Activated CD8-positive, alpha-beta memory T cell treated with anti-CD3 and anti-CD28 coated beads, Interleukin-2, amount 50 U/mL, for 48 hours (primary cell): Measurements from ENCODE around the gene BEGAIN.

Experiments
- DNase-seq: peaks from one replicate; pipeline ENCODE4 v3.0.0-alpha.2; 2020

Gene BEGAIN

GRCh38 chr14:100587086-100587762, at the start of gene BEGAIN:
BEGAIN (minus strand) TSS chr14:100587417; CDS start chr14:100587290, 127 bp downstream.
- no peak for DNase-seq

- DNase-seq, result no peak
Observed at GRCh38 chr14:100636559-100636958, 49.3 kb upstream of the BEGAIN start.

DNA sequence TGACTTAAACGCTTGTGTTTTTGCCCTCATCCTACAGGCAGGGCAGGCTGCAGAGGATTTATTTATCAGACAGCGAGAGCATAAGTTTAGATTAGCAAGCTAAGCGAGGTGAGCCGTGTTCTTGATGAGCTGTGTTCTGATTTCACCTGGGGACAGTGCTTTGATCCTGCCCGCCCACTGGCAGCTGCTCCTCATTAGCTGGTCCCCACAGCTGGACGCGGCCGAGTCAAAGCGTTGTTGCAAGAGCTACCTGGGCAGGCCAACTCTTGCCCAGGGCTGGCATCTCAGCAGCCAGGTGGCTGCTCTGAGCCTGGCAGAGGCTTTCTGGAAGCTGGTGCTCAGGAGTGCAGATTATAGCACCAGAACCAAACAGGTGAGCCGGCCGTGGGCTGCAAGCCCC, 46.8 kb upstream of the BEGAIN start:
- DNase-seq, result no peak

DNA sequence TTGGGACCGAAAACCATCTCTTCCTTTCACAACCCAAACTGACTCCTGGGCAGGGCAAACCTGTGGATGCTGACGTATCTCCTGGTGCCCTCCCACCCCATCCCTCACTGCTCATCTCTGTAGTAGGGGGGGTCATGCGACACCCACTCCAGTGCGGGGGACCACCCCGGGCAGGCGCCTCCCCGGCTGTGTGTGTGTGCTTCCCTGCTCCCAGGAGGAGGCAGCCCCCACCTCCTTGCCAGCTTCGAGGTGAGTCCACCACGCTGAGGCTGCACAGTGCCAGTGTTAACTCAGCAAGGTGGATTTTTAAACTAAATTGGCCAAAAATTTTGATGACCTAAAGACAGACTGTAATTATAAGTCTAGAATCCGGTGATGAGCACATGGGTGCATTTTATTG, 46.2 kb upstream of the BEGAIN start:
- no peak for DNase-seq

DNA sequence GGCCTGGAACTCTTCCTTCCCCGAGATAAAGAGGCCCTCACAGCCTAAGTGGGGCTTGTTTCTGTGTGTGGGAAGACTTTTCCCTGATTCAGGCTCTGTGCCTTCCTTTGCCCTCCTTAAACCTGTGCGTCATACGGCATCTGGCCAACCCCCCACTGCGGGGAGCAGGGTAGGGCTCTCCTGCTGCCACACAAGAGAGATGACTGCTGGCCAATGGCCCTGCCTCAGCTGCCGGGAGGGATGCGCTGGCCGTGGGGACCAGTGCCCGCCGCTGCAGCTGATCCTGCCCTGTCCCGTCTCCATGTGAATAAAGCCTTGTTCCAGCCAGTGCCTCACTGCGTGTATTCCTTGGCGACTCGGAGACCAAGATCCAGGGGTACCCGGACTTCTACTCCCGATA, 42.5 kb upstream of the BEGAIN start:
- no peak for DNase-seq

DNA sequence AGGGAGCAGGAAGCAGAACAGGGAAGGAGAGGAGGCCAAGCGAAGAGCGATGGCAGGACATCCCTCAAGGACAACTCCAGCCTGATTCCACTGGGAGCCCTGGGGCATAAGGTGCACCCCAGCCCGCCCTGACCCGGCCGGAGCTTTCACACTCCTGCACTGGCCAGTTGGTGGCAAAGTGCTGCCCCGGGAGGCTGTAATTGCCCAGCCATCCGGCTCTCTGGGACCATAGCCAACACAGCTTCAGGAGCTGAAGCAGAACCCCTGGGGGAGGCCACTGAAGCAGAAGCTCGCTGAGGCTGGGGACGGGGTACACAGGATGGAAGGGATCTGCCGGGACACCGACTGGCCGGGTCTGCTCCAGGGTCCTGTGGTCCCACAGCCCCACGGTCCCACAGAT, 41.9 kb upstream of the BEGAIN start:
- DNase-seq, result no peak

- no peak for DNase-seq
Observed at GRCh38 chr14:100628225-100628624, 41.0 kb upstream of the BEGAIN start.

- DNase-seq, result no peak
Observed at GRCh38 chr14:100626614-100627013, 39.4 kb upstream of the BEGAIN start.

DNA sequence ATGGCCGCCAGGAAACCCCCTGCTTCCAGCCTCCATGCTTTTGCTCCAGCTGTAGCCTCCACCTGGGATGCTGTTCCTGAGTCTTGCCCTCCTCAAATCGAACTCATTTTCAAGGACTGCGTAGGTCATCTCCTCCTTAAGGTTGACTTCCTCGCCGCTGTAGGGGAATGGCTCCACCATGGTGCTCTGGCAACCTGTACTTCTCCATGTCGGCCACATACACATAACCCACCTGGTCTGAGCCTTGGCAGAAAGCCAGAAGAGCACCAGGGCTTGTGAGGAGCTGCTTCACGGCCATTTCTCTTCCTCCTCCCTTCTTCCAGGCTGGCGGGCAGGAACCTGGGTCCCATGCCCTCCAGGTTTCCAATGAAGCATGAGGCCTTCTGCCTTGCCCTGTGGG, 36.7 kb upstream of the BEGAIN start:
- no peak for DNase-seq

- no peak for DNase-seq
Observed at GRCh38 chr14:100623557-100623956, 36.3 kb upstream of the BEGAIN start.

DNA sequence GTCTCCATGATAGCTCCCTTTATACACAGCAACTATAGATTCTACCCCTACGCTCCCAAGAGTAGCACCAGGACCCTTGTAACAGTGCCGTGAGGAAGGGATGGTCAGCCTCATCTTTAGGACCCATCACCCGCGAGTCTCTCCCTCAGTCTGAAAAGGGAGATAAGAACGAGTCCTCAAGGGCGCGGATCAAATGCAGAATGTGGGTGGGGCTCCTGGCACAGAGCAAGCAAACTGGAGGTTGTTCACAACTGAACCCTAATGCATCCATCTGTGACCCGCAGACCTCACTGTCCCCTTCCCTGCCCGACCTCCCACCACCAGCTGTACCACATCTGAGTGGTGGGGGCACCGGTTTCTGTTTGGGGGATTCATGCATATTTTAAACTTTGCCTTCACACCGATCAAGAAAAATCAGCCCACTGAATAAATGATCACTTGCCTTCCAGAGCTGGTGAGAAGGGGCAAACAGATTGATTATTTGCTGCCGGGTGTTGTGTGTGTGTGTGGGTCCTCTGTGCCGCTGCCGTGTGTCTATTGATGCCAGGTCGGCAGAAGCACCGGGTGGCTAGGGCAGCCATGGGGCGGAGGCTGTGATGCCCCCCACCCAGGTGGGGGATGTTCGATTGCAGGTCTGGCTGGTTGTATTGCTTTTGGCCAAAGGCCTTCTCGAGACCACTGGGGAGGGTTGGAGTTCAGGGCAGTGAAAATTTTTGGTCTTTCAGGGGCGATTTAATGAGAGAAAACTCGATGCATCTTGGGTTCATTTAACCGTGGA, 35.7 kb upstream of the BEGAIN start:
- no peak for DNase-seq

DNA sequence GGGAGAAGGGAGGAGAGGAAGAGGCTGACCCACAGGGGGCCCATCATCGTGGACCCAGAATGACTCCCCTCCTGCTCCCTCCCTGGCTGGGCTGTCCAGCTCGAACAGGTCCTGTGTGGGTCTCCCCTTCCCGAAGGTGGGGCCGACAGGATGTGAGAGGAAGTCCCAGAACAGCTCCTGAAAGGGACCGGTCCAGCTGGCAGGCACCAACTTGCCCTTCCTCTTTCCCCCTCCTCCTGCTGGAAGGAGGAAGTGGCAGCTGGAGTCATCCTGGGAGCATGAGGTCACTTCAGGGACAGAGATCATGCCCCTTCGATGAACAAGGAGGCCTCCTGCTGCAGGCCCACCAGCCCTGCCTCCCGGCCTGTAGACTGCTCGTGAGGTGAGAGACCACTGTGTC, 35.0 kb upstream of the BEGAIN start:
- DNase-seq, result no peak

DNA sequence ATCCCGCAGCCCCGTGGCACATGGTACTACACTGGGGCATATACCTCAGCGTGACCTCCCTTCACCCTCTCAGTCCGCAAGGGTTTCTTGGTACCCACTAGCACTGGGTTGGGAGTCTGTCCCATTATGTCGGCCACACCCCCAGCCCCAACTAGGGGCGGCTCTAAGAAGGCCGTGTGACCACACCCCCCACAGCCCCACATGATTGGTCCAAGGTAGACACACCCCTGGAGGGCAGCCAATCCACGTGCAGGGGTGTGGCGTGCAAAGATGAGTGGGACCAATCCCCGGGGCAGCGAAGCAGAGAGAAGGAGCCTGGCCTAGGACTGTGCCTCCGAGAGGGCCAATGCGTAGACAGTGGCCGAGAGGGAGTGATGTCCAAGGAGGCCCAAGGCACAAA, 34.6 kb upstream of the BEGAIN start:
- no peak for DNase-seq

GRCh38 chr14:100620255-100621100, 33.3 kb upstream of the BEGAIN start:
- DNase-seq, result peak; percentile 23

- DNase-seq, result peak; percentile 34
Observed at GRCh38 chr14:100619396-100620254, 32.4 kb upstream of the BEGAIN start.

DNA sequence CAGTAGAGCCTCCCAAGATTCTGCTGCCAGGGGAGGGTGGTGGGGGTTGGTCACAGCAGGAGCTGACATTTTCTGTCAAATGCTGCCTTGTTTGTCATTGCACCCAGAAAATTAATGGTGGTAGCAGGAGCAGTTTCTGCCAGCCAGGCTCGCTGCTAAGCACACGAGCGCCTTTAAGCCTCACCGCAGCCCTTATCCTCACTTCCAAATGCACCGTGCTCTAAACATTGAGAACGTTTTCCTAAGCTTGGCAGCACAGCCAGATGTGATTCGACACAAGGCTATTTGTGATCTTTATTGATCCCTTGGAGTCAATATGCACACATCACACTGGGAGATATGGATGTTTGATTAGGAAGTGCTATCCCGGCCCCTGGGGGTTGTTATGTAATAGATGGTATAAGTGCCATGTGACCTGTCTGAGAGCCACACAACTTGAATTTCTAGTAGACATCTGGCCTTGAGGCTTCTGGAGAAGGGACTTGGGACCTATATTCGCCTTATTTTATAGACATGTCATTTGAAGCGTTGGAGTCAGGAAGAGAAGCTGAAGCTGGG, 31.6 kb upstream of the BEGAIN start:
- DNase-seq, result peak; percentile 33

- no peak for DNase-seq
Observed at GRCh38 chr14:100618318-100618693, 31.1 kb upstream of the BEGAIN start.

DNA sequence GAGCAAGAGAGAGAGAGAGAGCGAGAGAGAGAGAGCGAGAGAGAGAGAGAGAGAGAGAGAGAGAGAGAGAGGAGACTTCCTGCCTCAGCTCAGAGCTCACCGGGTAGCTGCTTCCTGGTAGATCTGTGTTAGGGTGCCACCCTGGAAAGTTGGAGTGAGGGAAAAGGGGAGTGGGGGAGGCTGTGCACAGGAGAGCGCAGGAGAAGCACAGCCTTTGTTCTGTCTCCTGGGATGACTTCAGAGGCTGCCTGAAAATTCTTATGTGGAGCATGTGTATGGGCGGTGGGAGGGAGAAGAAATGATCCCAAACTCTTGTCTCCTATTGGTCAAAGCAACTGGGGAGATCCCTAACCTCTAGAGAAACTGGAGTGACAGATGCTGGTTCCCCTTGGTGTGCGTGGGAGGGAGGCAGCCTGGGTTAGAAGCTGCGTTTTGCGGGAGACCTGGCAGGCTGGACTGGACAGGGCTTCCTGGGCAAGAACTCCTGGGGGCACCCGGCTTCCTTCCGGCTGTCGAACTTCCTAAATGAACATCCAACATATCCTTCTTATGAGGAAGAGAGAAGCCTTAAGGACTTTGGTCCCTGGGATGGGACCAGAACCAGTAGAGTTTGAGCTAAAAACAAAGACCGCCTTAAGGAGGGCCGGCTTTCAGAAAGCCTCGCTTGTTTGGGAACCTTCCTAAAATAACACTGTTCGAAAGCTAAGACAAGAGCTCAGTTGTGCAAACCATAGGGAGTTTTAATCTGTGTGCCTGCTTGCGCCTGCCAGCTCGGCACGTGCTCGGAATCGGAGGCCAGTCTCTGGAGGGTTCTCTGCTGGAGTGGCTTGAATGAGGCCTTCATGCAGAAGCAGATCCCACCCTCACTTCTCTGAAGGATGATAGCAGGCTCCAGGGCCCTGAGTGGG, 30.4 kb upstream of the BEGAIN start:
- no peak for DNase-seq

GRCh38 chr14:100616854-100617409, 29.7 kb upstream of the BEGAIN start:
- no peak for DNase-seq

DNA sequence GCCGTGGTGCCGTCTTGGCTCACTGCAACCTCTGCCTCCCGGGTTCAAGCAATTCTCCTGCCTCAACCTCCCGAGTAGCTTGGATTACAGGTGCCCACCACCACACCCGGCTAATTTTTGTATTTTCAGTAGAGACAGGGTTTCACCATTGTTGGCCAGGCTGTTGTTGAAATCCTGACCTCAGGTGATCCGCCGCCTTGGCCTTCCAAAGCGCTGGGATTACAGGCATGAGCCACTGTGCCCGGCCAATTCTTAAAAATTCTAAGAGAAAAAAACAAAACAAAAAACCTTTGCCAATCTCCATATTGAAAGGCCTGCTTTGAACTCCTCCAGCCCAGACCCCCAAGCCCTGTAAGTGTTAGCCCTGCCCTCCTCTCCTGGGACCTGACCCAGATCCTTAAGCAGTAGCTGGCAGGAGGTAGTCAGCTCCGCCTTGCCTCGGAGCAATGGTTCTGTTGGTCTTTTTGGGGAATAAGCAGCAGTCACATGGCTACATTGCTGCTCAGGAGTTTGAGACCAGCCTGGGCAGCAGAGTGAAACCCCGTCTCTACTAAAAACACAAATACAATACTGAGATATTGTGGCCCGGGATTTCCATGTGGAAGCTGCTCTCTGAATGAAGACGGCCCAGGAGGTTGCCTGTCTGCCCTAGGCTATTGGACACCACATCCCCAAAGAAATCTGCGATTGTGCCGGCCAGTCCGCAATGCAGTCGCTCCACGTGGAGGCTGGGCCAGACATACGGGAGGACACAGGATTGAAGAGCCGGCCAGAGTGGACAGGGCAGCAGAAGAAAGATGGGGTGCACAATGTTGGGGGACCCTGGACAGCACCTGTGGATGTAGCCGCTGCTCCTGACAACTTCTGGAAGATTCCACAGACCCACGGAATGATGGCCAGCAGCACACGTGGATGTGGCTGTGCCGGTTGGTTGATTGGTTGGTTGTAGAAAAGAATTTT, 28.8 kb upstream of the BEGAIN start:
- DNase-seq, result no peak
